GM21526 (cell line): ENCODE results near the gene GRM8.

Source experiments
- ATAC-seq: cut with Tn5 transposase; IDR thresholded peaks from one replicate; pipeline ENCODE4 v1.9.1; 2021; ENCODE audit warnings: moderate library complexity; ENCODE audit not compliant: unreplicated experiment, low FRiP score

GRM8 gene

GRCh38 chr7:127233630-127234029 is 19.1 kb downstream of the GRM8 start:
- ATAC-seq: no peak

GRCh38 chr7:127231415-127231814 is 21.3 kb downstream of the GRM8 start:
- ATAC-seq: no peak

- ATAC-seq: no peak
Measured at GRCh38 chr7:127230192-127230925, 22.4 kb downstream of the GRM8 start.

- no peak for ATAC-seq
Measured at GRCh38 chr7:127226685-127227374, 25.9 kb downstream of the GRM8 start.

GRCh38 chr7:127221731-127222130 is 31.0 kb downstream of the GRM8 start:
- ATAC-seq: no peak

GRCh38 chr7:127214956-127215718 is 37.6 kb downstream of the GRM8 start:
- no peak for ATAC-seq

GRCh38 chr7:127209886-127210285 is 42.9 kb downstream of the GRM8 start:
- ATAC-seq: no peak

GRCh38 chr7:127208860-127209259 is 43.9 kb downstream of the GRM8 start:
- ATAC-seq: no peak

- ATAC-seq: no peak
Measured at GRCh38 chr7:127208351-127208750, 44.4 kb downstream of the GRM8 start.

GRCh38 chr7:127207806-127208205 is 44.9 kb downstream of the GRM8 start:
- no peak for ATAC-seq

- ATAC-seq: no peak
Measured at GRCh38 chr7:127207230-127207629, 45.5 kb downstream of the GRM8 start.

GRCh38 chr7:127194571-127194970 is 58.2 kb downstream of the GRM8 start:
- ATAC-seq: no peak

- ATAC-seq: no peak
Measured at GRCh38 chr7:127189886-127190285, 62.9 kb downstream of the GRM8 start.

- ATAC-seq: no peak
Measured at GRCh38 chr7:127189074-127189473, 63.7 kb downstream of the GRM8 start.

- no peak for ATAC-seq
Measured at GRCh38 chr7:127187740-127188139, 65.0 kb downstream of the GRM8 start.

- ATAC-seq: no peak
Measured at GRCh38 chr7:127186686-127187085, 66.1 kb downstream of the GRM8 start.

- no peak for ATAC-seq
Measured at GRCh38 chr7:127177156-127177555, 75.6 kb downstream of the GRM8 start.

- ATAC-seq: no peak
Measured at GRCh38 chr7:127162366-127162765, 90.4 kb downstream of the GRM8 start.

GRCh38 chr7:127158659-127159058 is 94.1 kb downstream of the GRM8 start:
- peak; percentile 63 for ATAC-seq

GRCh38 chr7:127154958-127155357 is 97.8 kb downstream of the GRM8 start:
- ATAC-seq: no peak

GRCh38 chr7:127154101-127154500 is 98.6 kb downstream of the GRM8 start:
- no peak for ATAC-seq
